ENCODE data around the gene SLC6A20. TPM values are rescaled to one million over a fixed set of nuclear protein-coding genes. Genes with fewer than 3 reads are reported as not detected.

SLC6A20 gene
- total RNA-seq, 3 donors from 2014 or later, result 0.16 to 1.2 (median 0.33) TPM

GRCh38 chr3:45716790-45717336, 79.5 kb downstream of the SLC6A20 start:
- intact Hi-C loops (cut with DNase I; ENCODE audit: low total_unique reads), result no loop called here
- H3K9me3 ChIP-seq, result no peaks in the 10 kb centered on the region
- no peak overlapping the region for H3K27ac ChIP-seq
- H3K36me3 ChIP-seq, result peaks cover 3% of the 10 kb centered on the region
- H3K27me3 ChIP-seq, result no peaks in the 10 kb centered on the region
- H3K4me1 ChIP-seq, result no peaks in the 10 kb centered on the region
- no peak overlapping the region for H3K4me3 ChIP-seq
- no peak for TF ChIP-seq POLR2A (IDR thresholded peaks at IDR 0.05)
- no peak for TF ChIP-seq CTCF (IDR thresholded peaks at IDR 0.05)
- TF ChIP-seq POLR2AphosphoS5 (IDR thresholded peaks at IDR 0.05), result no peak
- DNase-seq (ENCODE audit: low spot score in 2 of 2), result no peak

- no peaks in the 10 kb centered on the region for H3K9me3 ChIP-seq
- intact Hi-C loops (cut with DNase I; ENCODE audit: low total_unique reads), result no loop called here
- no peak overlapping the region for H3K4me3 ChIP-seq
- H3K4me1 ChIP-seq, result no peaks in the 10 kb centered on the region
- no peak overlapping the region for H3K27ac ChIP-seq
- peaks cover 3% of the 10 kb centered on the region for H3K36me3 ChIP-seq
- no peak for TF ChIP-seq POLR2A (IDR thresholded peaks at IDR 0.05)
- TF ChIP-seq POLR2AphosphoS5 (IDR thresholded peaks at IDR 0.05), result no peak
- TF ChIP-seq CTCF (IDR thresholded peaks at IDR 0.05), result no peak
- no peaks in the 10 kb centered on the region for H3K27me3 ChIP-seq
- DNase-seq (ENCODE audit: low spot score in 2 of 2), result no peak
These were observed 80.4 kb downstream of the SLC6A20 start for GRCh38 chr3:45715945-45716344.

GRCh38 chr3:45712434-45713110, 83.8 kb downstream of the SLC6A20 start:
- TF ChIP-seq CTCF (IDR thresholded peaks at IDR 0.05), result no peak
- TF ChIP-seq POLR2A (IDR thresholded peaks at IDR 0.05), result no peak
- TF ChIP-seq POLR2AphosphoS5 (IDR thresholded peaks at IDR 0.05), result no peak
- DNase-seq (ENCODE audit: low spot score in 2 of 2), result no peak
- no peak overlapping the region for H3K27ac ChIP-seq
- H3K36me3 ChIP-seq, result peaks cover 3% of the 10 kb centered on the region
- no peaks in the 10 kb centered on the region for H3K27me3 ChIP-seq
- intact Hi-C loops (cut with DNase I; ENCODE audit: low total_unique reads), result no loop called here
- H3K4me3 ChIP-seq, result no peak overlapping the region
- H3K9me3 ChIP-seq, result no peaks in the 10 kb centered on the region
- no peaks in the 10 kb centered on the region for H3K4me1 ChIP-seq

GRCh38 chr3:45711931-45712330, 84.4 kb downstream of the SLC6A20 start:
- intact Hi-C loops (cut with DNase I; ENCODE audit: low total_unique reads), result no loop called here
- Histone ChIP-seq H3K9me3 (no peaks in the 10 kb centered on the region), H3K4me1 (no peaks in the 10 kb centered on the region)

More at GRCh38 chr3:45711931-45712330, 84.4 kb downstream of the SLC6A20 start:
- Histone ChIP-seq H3K36me3 (peaks cover 3% of the 10 kb centered on the region), H3K27me3 (no peaks in the 10 kb centered on the region), H3K27ac (no peak overlapping the region), H3K4me3 (no peak overlapping the region)
- TF ChIP-seq POLR2A (IDR thresholded peaks at IDR 0.05) (no peak), CTCF (IDR thresholded peaks at IDR 0.05) (no peak), POLR2AphosphoS5 (IDR thresholded peaks at IDR 0.05) (no peak)
- no peak for DNase-seq (ENCODE audit: low spot score in 2 of 2)
